Measurements from ENCODE around the gene ASIC2.

The ASIC2 gene

DNA sequence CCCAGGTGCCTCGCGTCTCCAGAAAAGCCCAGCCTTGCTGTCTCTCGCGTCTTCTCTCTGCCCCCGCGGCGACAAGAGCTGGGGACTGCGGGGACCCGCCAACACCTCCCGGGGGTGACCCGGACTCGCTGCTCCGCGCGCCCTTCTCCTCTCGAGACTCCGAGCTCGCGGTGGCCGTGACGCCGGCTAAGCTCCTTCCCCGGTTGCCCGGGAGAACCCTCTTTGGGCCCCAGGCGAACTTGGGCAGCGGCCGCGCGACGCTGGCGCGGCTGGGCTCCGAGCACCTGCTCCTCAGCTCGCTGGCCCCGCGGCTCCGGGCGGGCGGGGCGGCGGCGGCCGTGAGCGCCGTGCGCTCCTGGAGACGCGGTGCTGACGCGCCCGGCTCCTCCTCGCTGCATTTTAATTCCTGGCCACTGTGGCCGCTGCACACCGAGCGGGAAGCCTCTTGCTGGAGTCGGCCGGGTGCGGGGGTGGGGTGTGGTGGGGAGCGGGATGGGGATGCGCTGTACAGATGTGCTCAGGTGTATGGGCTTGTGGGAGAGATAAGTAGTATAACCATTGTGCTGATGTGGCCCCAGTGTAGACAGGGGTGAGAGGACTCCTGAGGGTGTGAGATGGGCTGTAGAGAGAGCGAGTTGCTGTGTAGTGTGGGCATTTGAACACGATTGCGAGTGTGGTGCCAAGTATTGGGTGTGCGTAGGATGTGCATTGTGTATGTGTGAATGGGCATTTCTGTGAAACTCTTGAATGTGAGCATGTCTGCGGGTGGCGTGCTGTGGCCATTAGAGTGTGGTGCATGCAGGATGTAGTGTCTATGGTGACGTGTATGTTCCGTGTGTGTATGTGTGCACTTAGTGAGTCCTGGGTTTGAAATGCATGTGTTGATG lies at the start of gene ASIC2:
Gene ASIC2, minus strand, starts transcription at position 315 of the 887 bp plus-strand sequence.
- Histone ChIP-seq H3K4me1 (ENCODE audit: control insufficient read depth, low read length) (no peaks in the 10 kb centered on the region), H3K79me2 (ENCODE audit: control insufficient read depth, low read length) (no peaks in the 10 kb centered on the region), H3K9me3 (ENCODE audit: control insufficient read depth, insufficient read depth, low read length) (no peaks in the 10 kb centered on the region), H3K4me2 (ENCODE audit: low read length) (no peak within 1 kb of the TSS), H4K20me1 (ENCODE audit: control insufficient read depth, insufficient read depth, low read depth, low read length) (no peaks in the 10 kb centered on the region), H3K9me2 (replicated peaks; ENCODE audit: control insufficient read depth, low read length) (no peaks in the 10 kb centered on the region), H3F3A (ENCODE audit: control insufficient read depth, insufficient read depth) (no peaks in the 10 kb centered on the region), H3K4me3 (ENCODE audit: low read length) (no peak within 1 kb of the TSS), H3K27ac (ENCODE audit: low read depth, low read length) (no peak within 1 kb of the TSS), H3K36me3 (ENCODE audit: control insufficient read depth, low read length) (no peaks in the 10 kb centered on the region), H3K27me3 (ENCODE audit: control insufficient read depth, low read length) (no peaks in the 10 kb centered on the region)
- TF ChIP-seq, protein P1, sequence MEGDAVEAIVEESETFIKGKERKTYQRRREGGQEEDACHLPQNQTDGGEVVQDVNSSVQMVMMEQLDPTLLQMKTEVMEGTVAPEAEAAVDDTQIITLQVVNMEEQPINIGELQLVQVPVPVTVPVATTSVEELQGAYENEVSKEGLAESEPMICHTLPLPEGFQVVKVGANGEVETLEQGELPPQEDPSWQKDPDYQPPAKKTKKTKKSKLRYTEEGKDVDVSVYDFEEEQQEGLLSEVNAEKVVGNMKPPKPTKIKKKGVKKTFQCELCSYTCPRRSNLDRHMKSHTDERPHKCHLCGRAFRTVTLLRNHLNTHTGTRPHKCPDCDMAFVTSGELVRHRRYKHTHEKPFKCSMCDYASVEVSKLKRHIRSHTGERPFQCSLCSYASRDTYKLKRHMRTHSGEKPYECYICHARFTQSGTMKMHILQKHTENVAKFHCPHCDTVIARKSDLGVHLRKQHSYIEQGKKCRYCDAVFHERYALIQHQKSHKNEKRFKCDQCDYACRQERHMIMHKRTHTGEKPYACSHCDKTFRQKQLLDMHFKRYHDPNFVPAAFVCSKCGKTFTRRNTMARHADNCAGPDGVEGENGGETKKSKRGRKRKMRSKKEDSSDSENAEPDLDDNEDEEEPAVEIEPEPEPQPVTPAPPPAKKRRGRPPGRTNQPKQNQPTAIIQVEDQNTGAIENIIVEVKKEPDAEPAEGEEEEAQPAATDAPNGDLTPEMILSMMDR (IDR thresholded peaks at IDR 0.05; ENCODE audit: low read depth, low read length, poor library complexity, severe bottlenecking), result no peak
- no peak for TF ChIP-seq EZH2phosphoT487 (IDR thresholded peaks at IDR 0.05; ENCODE audit: borderline replicate concordance, low read length)

DNA sequence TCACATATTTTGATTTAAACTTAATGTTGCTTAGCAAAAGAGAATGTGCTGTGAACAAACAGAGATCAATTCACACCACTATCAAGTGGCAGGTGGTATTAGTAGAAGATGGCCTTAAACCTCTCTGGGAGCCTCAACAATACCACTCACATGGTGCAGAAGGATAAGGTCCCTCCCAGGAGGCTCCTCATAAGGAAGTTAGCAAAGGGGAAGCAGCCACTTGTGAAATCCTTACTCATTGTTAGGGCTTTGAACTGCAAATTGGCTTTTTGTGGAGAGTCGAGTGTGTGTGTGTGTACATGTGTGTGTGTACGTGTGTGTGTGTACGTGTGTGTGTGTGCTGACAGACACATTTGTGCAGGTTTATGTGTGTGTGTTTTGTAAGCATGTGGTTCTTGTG lies 48.9 kb upstream of the ASIC2 start:
- Histone ChIP-seq H3K4me2 (ENCODE audit: low read length) (no peak overlapping the region), H3F3A (ENCODE audit: control insufficient read depth, insufficient read depth) (no peaks in the 10 kb centered on the region), H3K27me3 (ENCODE audit: control insufficient read depth, low read length) (no peaks in the 10 kb centered on the region), H3K9me2 (replicated peaks; ENCODE audit: control insufficient read depth, low read length) (no peaks in the 10 kb centered on the region), H3K4me3 (ENCODE audit: low read length) (no peak overlapping the region), H3K4me1 (ENCODE audit: control insufficient read depth, low read length) (no peaks in the 10 kb centered on the region), H4K20me1 (ENCODE audit: control insufficient read depth, insufficient read depth, low read depth, low read length) (no peaks in the 10 kb centered on the region), H3K9me3 (ENCODE audit: control insufficient read depth, insufficient read depth, low read length) (no peaks in the 10 kb centered on the region), H3K79me2 (ENCODE audit: control insufficient read depth, low read length) (no peaks in the 10 kb centered on the region), H3K36me3 (ENCODE audit: control insufficient read depth, low read length) (no peaks in the 10 kb centered on the region), H3K27ac (ENCODE audit: low read depth, low read length) (no peak overlapping the region)
- TF ChIP-seq, protein P1 (IDR thresholded peaks at IDR 0.05; ENCODE audit: low read depth, low read length, poor library complexity, severe bottlenecking), result no peak
- TF ChIP-seq EZH2phosphoT487 (IDR thresholded peaks at IDR 0.05; ENCODE audit: borderline replicate concordance, low read length), result no peak

DNA sequence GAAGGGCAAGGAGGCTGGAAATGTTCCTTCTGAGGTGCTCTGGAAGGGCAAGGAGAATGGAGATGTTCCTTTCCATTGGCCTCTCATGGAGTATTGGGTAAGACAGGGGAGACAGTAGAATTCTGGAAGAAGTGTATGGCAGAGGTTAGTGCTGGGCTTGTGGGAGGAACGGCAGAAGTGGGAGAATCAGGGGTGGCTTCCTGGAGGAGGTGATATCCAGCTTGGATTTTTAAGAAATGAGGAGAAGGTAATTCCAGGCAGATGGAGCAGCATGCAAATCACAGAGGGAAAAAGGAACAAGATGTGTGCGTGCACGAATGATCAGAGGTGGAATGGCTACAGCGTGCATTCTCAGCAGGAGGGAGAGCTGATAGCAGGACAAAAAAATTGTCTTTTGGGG lies 45.1 kb upstream of the ASIC2 start:
- Histone ChIP-seq H3K9me2 (replicated peaks; ENCODE audit: control insufficient read depth, low read length) (no peaks in the 10 kb centered on the region), H3K4me3 (ENCODE audit: low read length) (no peak overlapping the region), H3K27me3 (ENCODE audit: control insufficient read depth, low read length) (no peaks in the 10 kb centered on the region), H3K4me2 (ENCODE audit: low read length) (no peak overlapping the region), H3K9me3 (ENCODE audit: control insufficient read depth, insufficient read depth, low read length) (no peaks in the 10 kb centered on the region), H3K27ac (ENCODE audit: low read depth, low read length) (no peak overlapping the region), H3F3A (ENCODE audit: control insufficient read depth, insufficient read depth) (no peaks in the 10 kb centered on the region), H3K79me2 (ENCODE audit: control insufficient read depth, low read length) (no peaks in the 10 kb centered on the region), H3K36me3 (ENCODE audit: control insufficient read depth, low read length) (no peaks in the 10 kb centered on the region), H3K4me1 (ENCODE audit: control insufficient read depth, low read length) (no peaks in the 10 kb centered on the region), H4K20me1 (ENCODE audit: control insufficient read depth, insufficient read depth, low read depth, low read length) (no peaks in the 10 kb centered on the region)
- TF ChIP-seq, protein P1 (IDR thresholded peaks at IDR 0.05; ENCODE audit: low read depth, low read length, poor library complexity, severe bottlenecking), result no peak
- no peak for TF ChIP-seq EZH2phosphoT487 (IDR thresholded peaks at IDR 0.05; ENCODE audit: borderline replicate concordance, low read length)
